Upper lobe of left lung (tissue), 4 donors: ENCODE results near the gene FAT3.

ENCODE experiments used
- POLR2A ChIP-seq, 4 donors: fragments of 450-650 bp; IDR thresholded peaks; one replicate each; pipeline ENCODE4 v1.5.1; 2016 to 2017; ENCODE audit warnings: antibody characterized with exemption in 4 of 4, mild to moderate bottlenecking in 2 of 4
- POLR2AphosphoS5 ChIP-seq, 2 donors: sonication (generic); formaldehyde crosslinking; IDR thresholded peaks; one replicate each; pipeline ENCODE4 v1.5.1; 2017; ENCODE audit warnings: antibody characterized with exemption in 2 of 2
- TF ChIP-seq, protein P1 (sequence below), 6 experiments: fragments of 450-650 bp in 4 of 6; fragments of 200-600 bp in 2 of 6; sonication (generic) in 2 of 6; IDR thresholded peaks; one replicate each; pipeline ENCODE4 v1.5.1; 2016 to 2019; ENCODE audit warnings: antibody characterized with exemption in 6 of 6

DNA sequence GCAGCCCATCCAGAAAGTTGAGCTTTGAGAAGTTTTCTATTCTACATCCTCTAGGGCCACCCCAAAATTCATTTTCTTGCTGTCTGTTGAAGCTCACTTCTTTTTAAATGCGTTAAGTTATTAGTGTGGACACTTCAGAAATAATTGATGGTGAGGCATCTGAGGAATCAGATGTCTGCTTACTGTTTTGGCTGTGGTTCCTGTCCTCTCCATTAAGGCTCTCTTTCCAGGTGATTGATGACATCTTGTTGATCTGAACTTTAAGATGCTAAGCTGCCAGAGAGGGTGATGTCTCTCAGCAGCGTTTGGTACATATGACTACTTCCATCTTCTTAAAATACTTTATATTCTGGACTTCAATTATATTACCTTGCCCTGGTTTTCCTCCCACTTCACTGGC is 45.2 kb downstream of the FAT3 start:
- TF ChIP-seq, protein P1, sequence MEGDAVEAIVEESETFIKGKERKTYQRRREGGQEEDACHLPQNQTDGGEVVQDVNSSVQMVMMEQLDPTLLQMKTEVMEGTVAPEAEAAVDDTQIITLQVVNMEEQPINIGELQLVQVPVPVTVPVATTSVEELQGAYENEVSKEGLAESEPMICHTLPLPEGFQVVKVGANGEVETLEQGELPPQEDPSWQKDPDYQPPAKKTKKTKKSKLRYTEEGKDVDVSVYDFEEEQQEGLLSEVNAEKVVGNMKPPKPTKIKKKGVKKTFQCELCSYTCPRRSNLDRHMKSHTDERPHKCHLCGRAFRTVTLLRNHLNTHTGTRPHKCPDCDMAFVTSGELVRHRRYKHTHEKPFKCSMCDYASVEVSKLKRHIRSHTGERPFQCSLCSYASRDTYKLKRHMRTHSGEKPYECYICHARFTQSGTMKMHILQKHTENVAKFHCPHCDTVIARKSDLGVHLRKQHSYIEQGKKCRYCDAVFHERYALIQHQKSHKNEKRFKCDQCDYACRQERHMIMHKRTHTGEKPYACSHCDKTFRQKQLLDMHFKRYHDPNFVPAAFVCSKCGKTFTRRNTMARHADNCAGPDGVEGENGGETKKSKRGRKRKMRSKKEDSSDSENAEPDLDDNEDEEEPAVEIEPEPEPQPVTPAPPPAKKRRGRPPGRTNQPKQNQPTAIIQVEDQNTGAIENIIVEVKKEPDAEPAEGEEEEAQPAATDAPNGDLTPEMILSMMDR (IDR thresholded peaks at IDR 0.05): no peak
- TF ChIP-seq POLR2AphosphoS5 (IDR thresholded peaks at IDR 0.05) (no peak), POLR2A (IDR thresholded peaks at IDR 0.05) (no peak)
